ENCODE results near the gene GDF2. TPM values are rescaled to one million over a fixed set of nuclear protein-coding genes. Genes with fewer than 3 reads are reported as not detected.

Gene GDF2
- total and polyA plus RNA-seq, 10 of the 15 experiments (the other 5 are each of a cell fraction or from before 2014, with no cell fraction given) = not detected

DNA sequence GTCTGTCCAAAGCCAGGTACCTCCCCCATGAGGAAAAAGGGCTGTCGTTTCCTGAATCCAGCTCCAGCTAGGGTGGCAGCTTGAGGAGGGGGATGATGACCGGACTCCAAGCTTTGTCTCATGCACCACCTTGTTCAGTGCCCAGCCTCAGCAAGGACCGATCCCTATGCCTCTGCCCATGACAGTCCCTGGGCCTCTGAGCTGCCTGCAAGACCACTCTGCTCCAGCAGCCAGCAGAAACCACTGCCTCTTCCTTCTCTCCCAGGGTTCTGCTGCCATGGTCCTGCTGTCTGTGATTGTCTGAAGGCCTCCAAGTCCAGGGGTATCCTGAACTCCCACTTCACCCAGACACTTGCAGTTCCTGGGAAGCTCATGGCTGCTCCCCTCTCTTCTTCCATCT lies 43.5 kb upstream of the GDF2 start (continued):
- TF ChIP-seq, protein P1, sequence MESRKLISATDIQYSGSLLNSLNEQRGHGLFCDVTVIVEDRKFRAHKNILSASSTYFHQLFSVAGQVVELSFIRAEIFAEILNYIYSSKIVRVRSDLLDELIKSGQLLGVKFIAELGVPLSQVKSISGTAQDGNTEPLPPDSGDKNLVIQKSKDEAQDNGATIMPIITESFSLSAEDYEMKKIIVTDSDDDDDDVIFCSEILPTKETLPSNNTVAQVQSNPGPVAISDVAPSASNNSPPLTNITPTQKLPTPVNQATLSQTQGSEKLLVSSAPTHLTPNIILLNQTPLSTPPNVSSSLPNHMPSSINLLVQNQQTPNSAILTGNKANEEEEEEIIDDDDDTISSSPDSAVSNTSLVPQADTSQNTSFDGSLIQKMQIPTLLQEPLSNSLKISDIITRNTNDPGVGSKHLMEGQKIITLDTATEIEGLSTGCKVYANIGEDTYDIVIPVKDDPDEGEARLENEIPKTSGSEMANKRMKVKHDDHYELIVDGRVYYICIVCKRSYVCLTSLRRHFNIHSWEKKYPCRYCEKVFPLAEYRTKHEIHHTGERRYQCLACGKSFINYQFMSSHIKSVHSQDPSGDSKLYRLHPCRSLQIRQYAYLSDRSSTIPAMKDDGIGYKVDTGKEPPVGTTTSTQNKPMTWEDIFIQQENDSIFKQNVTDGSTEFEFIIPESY (IDR thresholded peaks at IDR 0.05) = no peak
- TF ChIP-seq SMARCA5 (IDR thresholded peaks at IDR 0.05) (no peak), POLR2A (IDR thresholded peaks at IDR 0.05; ENCODE audit: low read depth, low read length) (no peak), PAX8 (IDR thresholded peaks at IDR 0.05) (no peak), SUZ12 (IDR thresholded peaks at IDR 0.05; ENCODE audit: unreplicated experiment) (no peak)

DNA sequence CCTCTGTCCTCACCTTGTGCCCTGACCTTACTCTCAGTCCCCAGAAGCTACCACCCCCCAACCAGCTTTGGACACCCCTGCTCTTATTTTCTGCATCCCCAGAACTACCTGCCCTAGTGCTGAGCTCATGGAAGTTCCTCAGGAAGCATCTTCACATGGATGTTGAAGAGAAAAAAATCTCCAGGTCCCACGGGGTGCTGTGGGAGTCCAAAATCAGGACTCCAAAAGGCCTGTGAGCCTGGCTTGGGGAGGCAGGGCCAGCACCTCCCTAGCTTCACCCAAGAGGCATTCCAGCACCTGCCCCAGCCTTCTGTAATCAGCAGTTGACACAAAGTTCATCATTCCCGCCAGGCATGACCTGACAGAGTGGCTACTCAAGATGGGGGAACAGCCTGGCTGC lies 43.0 kb upstream of the GDF2 start:
- Histone ChIP-seq H3K9ac (ENCODE audit: control insufficient read depth, insufficient read depth, low read length) (no peak overlapping the region), H4K20me1 (ENCODE audit: control insufficient read depth, insufficient read depth) (no peaks in the 10 kb centered on the region), H3K27ac (ENCODE audit: control insufficient read depth, insufficient read depth) (no peak overlapping the region), H3K79me2 (ENCODE audit: control insufficient read depth, insufficient read depth, low read length) (no peaks in the 10 kb centered on the region), H3K27me3 (replicated peaks in 1 of 2; ENCODE audit: control insufficient read depth in 2 of 2, insufficient read depth in 2 of 2, low read length in 1 of 2) (no peaks in the 10 kb centered on the region; a peak in 1 of 4 replicates), H3K4me1 (ENCODE audit: control insufficient read depth, insufficient read depth, low read length) (no peaks in the 10 kb centered on the region), H3K4me2 (ENCODE audit: control insufficient read depth, insufficient read depth) (no peak overlapping the region), H3K4me3 (no peak overlapping the region), H3K36me3 (ENCODE audit: control insufficient read depth in 2 of 2, insufficient read depth in 2 of 2, low read length in 1 of 2) (no peaks in the 10 kb centered on the region), H2AFZ (ENCODE audit: control insufficient read depth, low read depth, low read length) (no peak overlapping the region), H3K9me3 (replicated peaks; ENCODE audit: control insufficient read depth, insufficient read depth, low read length) (no peaks in the 10 kb centered on the region)
- TF ChIP-seq CHD1 (IDR thresholded peaks at IDR 0.05; ENCODE audit: low read depth, low read length) (no peak), EZH2 (IDR thresholded peaks at IDR 0.05; ENCODE audit: borderline replicate concordance, control insufficient read depth, low read depth, low read length) (no peak)
- TF ChIP-seq, protein P2, sequence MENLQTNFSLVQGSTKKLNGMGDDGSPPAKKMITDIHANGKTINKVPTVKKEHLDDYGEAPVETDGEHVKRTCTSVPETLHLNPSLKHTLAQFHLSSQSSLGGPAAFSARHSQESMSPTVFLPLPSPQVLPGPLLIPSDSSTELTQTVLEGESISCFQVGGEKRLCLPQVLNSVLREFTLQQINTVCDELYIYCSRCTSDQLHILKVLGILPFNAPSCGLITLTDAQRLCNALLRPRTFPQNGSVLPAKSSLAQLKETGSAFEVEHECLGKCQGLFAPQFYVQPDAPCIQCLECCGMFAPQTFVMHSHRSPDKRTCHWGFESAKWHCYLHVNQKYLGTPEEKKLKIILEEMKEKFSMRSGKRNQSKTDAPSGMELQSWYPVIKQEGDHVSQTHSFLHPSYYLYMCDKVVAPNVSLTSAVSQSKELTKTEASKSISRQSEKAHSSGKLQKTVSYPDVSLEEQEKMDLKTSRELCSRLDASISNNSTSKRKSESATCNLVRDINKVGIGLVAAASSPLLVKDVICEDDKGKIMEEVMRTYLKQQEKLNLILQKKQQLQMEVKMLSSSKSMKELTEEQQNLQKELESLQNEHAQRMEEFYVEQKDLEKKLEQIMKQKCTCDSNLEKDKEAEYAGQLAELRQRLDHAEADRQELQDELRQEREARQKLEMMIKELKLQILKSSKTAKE (IDR thresholded peaks at IDR 0.05; ENCODE audit: low read depth, poor library complexity, severe bottlenecking) = no peak
- ChIA-PET POLR2A (no interaction called here), CTCF (interaction anchor here (1.7 kb wide), 1 partner anchor 232 kb away, joined by 4 read pairs; no protein-coding TSS in a partner anchor), RAD21 (ENCODE audit: unreplicated experiment) (no interaction called here), SMC1A (ENCODE audit: uncharacterized antibody, unreplicated experiment) (interaction anchor here (0.9 to 1.6 kb wide), 3 partner anchors 20 to 159 kb away, joined by 3 read pairs; no protein-coding TSS in a partner anchor)
- in situ Hi-C loops (cut with MboI) (no loop called here), intact Hi-C loops (cut with micrococcal nuclease; ENCODE audit: unreplicated experiment) (no loop called here)
- 0% methylated on average over 2 of the region's 2 CpGs for WGBS (ENCODE audit: insufficient coverage, insufficient replicate concordance, low lambda C conversion rate, missing lambda C conversion rate)
- no peak for DNase-seq (ENCODE audit: low read depth, low spot score)
- BruUV-seq (replicated peaks) = no TSS peak
- no peak for ATAC-seq
- no peak for FAIRE-seq

Data from GM12878 (cell line).